ENCODE data around the gene PPP1R14C. TPM values are rescaled to one million over a fixed set of nuclear protein-coding genes. Genes with fewer than 3 reads are reported as not detected.
"Not testable (repeated sequence)": the region's sequence is repeated elsewhere in the genome, so short reads cannot be mapped to it uniquely, and the experiment has no call there.

The PPP1R14C gene
- total RNA-seq, 2 experiments from 2014 or later, result not detected

DNA sequence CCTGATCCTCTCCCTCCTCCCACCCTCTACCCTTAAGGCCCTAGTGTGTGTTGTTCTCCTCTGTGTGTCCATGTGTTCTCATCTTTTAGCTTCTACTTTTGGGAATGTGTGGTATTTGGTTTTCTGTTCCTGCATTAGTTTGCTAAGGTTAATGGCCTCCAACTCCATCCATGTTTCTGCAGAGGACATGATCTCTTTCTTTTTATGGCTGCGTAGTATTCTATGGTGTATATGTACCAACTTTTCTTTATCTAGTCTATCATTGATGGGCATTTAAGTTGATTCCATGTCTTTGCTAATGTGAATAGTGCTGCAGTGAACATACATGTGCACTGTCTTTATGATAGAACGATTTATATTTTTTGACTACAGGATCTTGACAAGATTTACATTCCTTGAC is 44.6 kb downstream of the PPP1R14C start:
- H3K9me3 Mint-ChIP-seq (ENCODE audit: insufficient read depth); DNase-seq; H3K4me3 Mint-ChIP-seq; ATAC-seq; H3K27ac Mint-ChIP-seq; POLR2A ChIA-PET; H3K4me1 Mint-ChIP-seq (ENCODE audit: low read depth); H3K36me3 Mint-ChIP-seq (ENCODE audit: low read depth); CTCF ChIA-PET: not testable (repeated sequence)
- H3K27me3 Mint-ChIP-seq (ENCODE audit: low read depth), result peaks cover 12% of the 10 kb centered on the region

GRCh38 chr6:150189122-150189521 is 46.3 kb downstream of the PPP1R14C start:
- no peak for DNase-seq
- POLR2A ChIA-PET, result no interaction called here
- H3K27me3 Mint-ChIP-seq (ENCODE audit: low read depth), result peaks cover 12% of the 10 kb centered on the region

DNA sequence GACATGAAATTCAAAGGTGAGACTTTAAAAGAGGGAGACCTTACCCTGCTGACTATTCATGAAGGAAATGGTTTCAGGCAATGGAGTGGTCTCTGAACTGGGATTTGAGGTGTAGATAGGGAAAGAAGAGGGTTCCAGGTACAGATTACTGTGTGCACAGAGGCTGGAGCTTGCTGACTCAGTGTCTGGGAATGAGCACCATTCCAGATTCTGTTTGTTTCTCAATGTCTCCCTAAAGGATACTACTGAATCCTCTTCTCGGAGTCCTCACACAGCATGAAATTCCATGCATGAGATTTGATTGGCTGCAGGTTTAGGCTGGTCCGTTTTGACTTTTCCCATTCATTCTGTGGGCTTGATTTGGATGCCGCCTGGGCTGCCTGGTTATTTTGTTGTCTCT is 49.0 kb downstream of the PPP1R14C start:
- Mint-ChIP-seq H3K9me3 (ENCODE audit: insufficient read depth) (no peaks in the 10 kb centered on the region), H3K27me3 (ENCODE audit: low read depth) (peaks cover 12% of the 10 kb centered on the region), H3K4me3 (no peak overlapping the region), H3K4me1 (ENCODE audit: low read depth) (no peaks in the 10 kb centered on the region), H3K27ac (no peak overlapping the region), H3K36me3 (ENCODE audit: low read depth) (no peaks in the 10 kb centered on the region)
- ATAC-seq, result no peak
- ChIA-PET CTCF (no interaction called here), POLR2A (no interaction called here)
- DNase-seq, result no peak

More at GRCh38 chr6:150189122-150189521, 46.3 kb downstream of the PPP1R14C start:
- CTCF ChIA-PET, result no interaction called here
- ATAC-seq, result no peak
- H3K4me3 Mint-ChIP-seq, result no peak overlapping the region
- no peaks in the 10 kb centered on the region for H3K36me3 Mint-ChIP-seq (ENCODE audit: low read depth)
- H3K27ac Mint-ChIP-seq, result no peak overlapping the region
- H3K4me1 Mint-ChIP-seq (ENCODE audit: low read depth), result no peaks in the 10 kb centered on the region
- H3K9me3 Mint-ChIP-seq (ENCODE audit: insufficient read depth), result no peaks in the 10 kb centered on the region

GRCh38 chr6:150194195-150194594 is 51.4 kb downstream of the PPP1R14C start:
- POLR2A ChIA-PET, result no interaction called here
- no peak overlapping the region for H3K27ac Mint-ChIP-seq
- H3K4me3 Mint-ChIP-seq, result no peak overlapping the region
- no peaks in the 10 kb centered on the region for H3K36me3 Mint-ChIP-seq (ENCODE audit: low read depth)
- H3K9me3 Mint-ChIP-seq (ENCODE audit: insufficient read depth), result no peaks in the 10 kb centered on the region
- ATAC-seq (no peak), DNase-seq (no peak)
- H3K4me1 Mint-ChIP-seq (ENCODE audit: low read depth), result no peaks in the 10 kb centered on the region
- CTCF ChIA-PET, result no interaction called here
- H3K27me3 Mint-ChIP-seq (ENCODE audit: low read depth), result peaks cover 3% of the 10 kb centered on the region

GRCh38 chr6:150195996-150196417 is 53.2 kb downstream of the PPP1R14C start:
- H3K4me3 Mint-ChIP-seq, result no peak overlapping the region
- CTCF ChIA-PET, result no interaction called here
- H3K27me3 Mint-ChIP-seq (ENCODE audit: low read depth), result peaks cover 3% of the 10 kb centered on the region
- ATAC-seq (no peak), DNase-seq (no peak)
- no peak overlapping the region for H3K27ac Mint-ChIP-seq
- H3K9me3 Mint-ChIP-seq (ENCODE audit: insufficient read depth), result no peaks in the 10 kb centered on the region
- no peaks in the 10 kb centered on the region for H3K4me1 Mint-ChIP-seq (ENCODE audit: low read depth)
- H3K36me3 Mint-ChIP-seq (ENCODE audit: low read depth), result no peaks in the 10 kb centered on the region
- POLR2A ChIA-PET, result interaction anchor here (0.7 kb wide), 1 partner anchor 38 kb away, joined by 3 read pairs; no protein-coding TSS in a partner anchor

GRCh38 chr6:150196942-150197745 is 54.3 kb downstream of the PPP1R14C start:
- H3K36me3 Mint-ChIP-seq (ENCODE audit: low read depth), result no peaks in the 10 kb centered on the region
- no peak overlapping the region for H3K4me3 Mint-ChIP-seq
- H3K27me3 Mint-ChIP-seq (ENCODE audit: low read depth), result peaks cover 3% of the 10 kb centered on the region
- no peaks in the 10 kb centered on the region for H3K9me3 Mint-ChIP-seq (ENCODE audit: insufficient read depth)
- ChIA-PET CTCF (no interaction called here), POLR2A (interaction anchor here (0.7 kb wide), 1 partner anchor 39 kb away, joined by 3 read pairs; no protein-coding TSS in a partner anchor)
- no peaks in the 10 kb centered on the region for H3K4me1 Mint-ChIP-seq (ENCODE audit: low read depth)
- H3K27ac Mint-ChIP-seq, result no peak overlapping the region
- no peak for ATAC-seq
- no peak for DNase-seq

GRCh38 chr6:150198532-150198931 is 55.7 kb downstream of the PPP1R14C start:
- Mint-ChIP-seq H3K4me3 (no peak overlapping the region), H3K4me1 (ENCODE audit: low read depth) (no peaks in the 10 kb centered on the region), H3K27me3 (ENCODE audit: low read depth) (peaks cover 3% of the 10 kb centered on the region), H3K36me3 (ENCODE audit: low read depth) (no peaks in the 10 kb centered on the region), H3K9me3 (ENCODE audit: insufficient read depth) (no peaks in the 10 kb centered on the region), H3K27ac (no peak overlapping the region)
- DNase-seq (no peak), ATAC-seq (no peak)
- CTCF ChIA-PET, result no interaction called here
- POLR2A ChIA-PET, result no interaction called here

DNA sequence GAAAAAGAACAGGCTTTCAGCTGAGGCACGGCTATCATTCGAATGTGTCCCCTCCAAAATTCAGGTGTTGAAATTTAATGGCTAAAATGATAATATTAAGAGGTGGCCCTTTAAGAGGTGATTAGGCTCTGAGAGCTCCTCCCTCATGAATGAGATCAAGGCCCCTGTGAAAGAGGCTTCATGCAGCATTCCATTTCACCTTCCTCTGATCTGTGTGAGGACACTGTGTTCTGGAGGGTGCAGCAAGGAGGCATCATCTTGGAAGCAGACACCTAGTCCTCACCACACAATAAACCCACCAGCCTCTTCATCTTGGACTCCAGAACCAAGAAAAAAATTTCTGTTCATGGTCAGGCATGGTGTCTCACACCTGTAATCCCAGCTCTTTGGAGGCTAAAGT is 56.4 kb downstream of the PPP1R14C start:
- no peaks in the 10 kb centered on the region for H3K9me3 Mint-ChIP-seq (ENCODE audit: insufficient read depth)
- ChIA-PET CTCF (no interaction called here), POLR2A (no interaction called here)
- ATAC-seq, result no peak
- no peak overlapping the region for H3K27ac Mint-ChIP-seq
- peaks cover 3% of the 10 kb centered on the region for H3K27me3 Mint-ChIP-seq (ENCODE audit: low read depth)
- no peaks in the 10 kb centered on the region for H3K36me3 Mint-ChIP-seq (ENCODE audit: low read depth)
- no peak overlapping the region for H3K4me3 Mint-ChIP-seq
- no peaks in the 10 kb centered on the region for H3K4me1 Mint-ChIP-seq (ENCODE audit: low read depth)
- no peak for DNase-seq

DNA sequence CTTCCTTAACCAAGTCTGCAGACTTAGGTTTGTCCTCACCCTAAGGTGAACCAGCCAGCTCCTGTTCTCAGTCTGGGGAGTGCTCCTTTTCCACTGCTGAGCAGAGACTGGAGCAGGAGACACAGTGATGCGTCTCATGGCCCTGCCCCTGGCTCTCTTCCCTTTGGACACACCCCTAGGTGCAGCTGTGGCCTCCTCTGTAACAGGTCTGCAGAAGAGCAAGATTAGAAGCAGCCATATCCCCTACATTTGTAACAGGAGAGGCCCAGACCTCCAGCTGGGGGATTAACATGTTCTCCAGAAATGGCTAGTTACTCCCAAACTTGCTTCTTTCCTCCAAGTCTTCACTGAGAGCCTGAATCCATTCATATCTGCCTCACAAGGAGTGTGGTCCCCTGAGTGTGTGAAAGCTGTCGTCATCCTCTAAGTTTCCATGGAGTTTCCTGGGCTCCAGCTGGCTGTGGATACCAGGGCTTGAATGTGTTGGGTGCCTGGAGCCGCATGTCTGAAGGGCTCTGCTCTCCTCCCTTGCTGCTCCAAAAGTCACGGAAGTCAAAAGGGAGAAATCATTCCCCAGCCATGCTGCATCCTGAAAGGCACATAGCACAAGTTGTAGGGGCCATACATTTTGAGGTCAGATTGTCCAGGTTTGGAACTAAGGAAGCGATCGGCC is 57.7 kb downstream of the PPP1R14C start:
- ChIA-PET CTCF (no interaction called here), POLR2A (no interaction called here)
- H3K27me3 Mint-ChIP-seq (ENCODE audit: low read depth), result no peaks in the 10 kb centered on the region
- H3K36me3 Mint-ChIP-seq (ENCODE audit: low read depth), result no peaks in the 10 kb centered on the region
- no peaks in the 10 kb centered on the region for H3K9me3 Mint-ChIP-seq (ENCODE audit: insufficient read depth)
- no peaks in the 10 kb centered on the region for H3K4me1 Mint-ChIP-seq (ENCODE audit: low read depth)
- no peak overlapping the region for H3K27ac Mint-ChIP-seq
- no peak overlapping the region for H3K4me3 Mint-ChIP-seq
- ATAC-seq, result no peak
- DNase-seq, result no peak

GRCh38 chr6:150201285-150201684 is 58.4 kb downstream of the PPP1R14C start:
- ATAC-seq (no peak), DNase-seq (no peak)
- Mint-ChIP-seq H3K4me3 (no peak overlapping the region), H3K4me1 (ENCODE audit: low read depth) (no peaks in the 10 kb centered on the region), H3K36me3 (ENCODE audit: low read depth) (no peaks in the 10 kb centered on the region), H3K9me3 (ENCODE audit: insufficient read depth) (no peaks in the 10 kb centered on the region), H3K27ac (no peak overlapping the region), H3K27me3 (ENCODE audit: low read depth) (no peaks in the 10 kb centered on the region)
- ChIA-PET CTCF (no interaction called here), POLR2A (no interaction called here)

GRCh38 chr6:150201772-150202329 is 59.0 kb downstream of the PPP1R14C start:
- H3K27me3 Mint-ChIP-seq (ENCODE audit: low read depth), result no peaks in the 10 kb centered on the region
- no peak overlapping the region for H3K27ac Mint-ChIP-seq
- DNase-seq (no peak), ATAC-seq (no peak)
- ChIA-PET CTCF (interaction anchor here (0.5 kb wide), 1 partner anchor 193 kb away, joined by 3 read pairs; no protein-coding TSS in a partner anchor), POLR2A (no interaction called here)
- no peaks in the 10 kb centered on the region for H3K4me1 Mint-ChIP-seq (ENCODE audit: low read depth)
- no peaks in the 10 kb centered on the region for H3K9me3 Mint-ChIP-seq (ENCODE audit: insufficient read depth)
- H3K4me3 Mint-ChIP-seq, result no peak overlapping the region
- no peaks in the 10 kb centered on the region for H3K36me3 Mint-ChIP-seq (ENCODE audit: low read depth)

GRCh38 chr6:150202404-150202803 is 59.6 kb downstream of the PPP1R14C start:
- Mint-ChIP-seq H3K27me3 (ENCODE audit: low read depth) (no peaks in the 10 kb centered on the region), H3K36me3 (ENCODE audit: low read depth) (no peaks in the 10 kb centered on the region), H3K27ac (no peak overlapping the region), H3K9me3 (ENCODE audit: insufficient read depth) (no peaks in the 10 kb centered on the region), H3K4me3 (no peak overlapping the region), H3K4me1 (ENCODE audit: low read depth) (no peaks in the 10 kb centered on the region)
- ChIA-PET CTCF (interaction anchor here (0.5 kb wide), 1 partner anchor 193 kb away, joined by 3 read pairs; no protein-coding TSS in a partner anchor), POLR2A (no interaction called here)
- ATAC-seq, result no peak
- no peak for DNase-seq
